ENCODE results near the gene FLVCR1. TPM values are rescaled to one million over a fixed set of nuclear protein-coding genes. Genes with fewer than 3 reads are reported as not detected.
A peak's percentile ranks its signal among the peaks of the same experiment; 100 is the strongest.
"Not testable (repeated sequence)": the region's sequence is repeated elsewhere in the genome, so short reads cannot be mapped to it uniquely, and the experiment has no call there.

Gene FLVCR1
- total RNA-seq, 4 donors from 2014 or later, result 1.9 to 9.1 (median 2.8) TPM

DNA sequence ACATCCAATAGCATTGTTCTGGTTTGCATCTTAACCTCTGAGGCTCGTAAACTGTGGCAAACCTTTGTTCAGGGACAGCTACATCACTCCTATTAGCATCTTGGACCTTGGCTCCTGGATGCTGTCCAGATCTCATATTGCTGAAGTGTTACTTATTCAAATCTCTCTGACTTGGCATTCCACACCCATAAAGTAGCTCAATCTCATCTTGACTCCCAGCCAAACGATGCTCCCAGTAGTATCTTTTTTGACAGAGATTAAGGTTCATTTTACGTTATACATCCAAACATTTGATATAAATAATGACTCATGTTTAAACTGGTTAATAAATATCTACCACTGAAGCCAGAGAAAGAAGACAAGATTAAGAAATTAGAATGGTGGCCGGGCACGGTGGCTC, 4.4 kb upstream of the FLVCR1 start:
- WGBS, 2 donors, result 85 to 90% methylated on average over 5 of the region's 5 CpGs
- no peak overlapping the region for H3K4me3 ChIP-seq (ENCODE audit: low read depth, poor library complexity, severe bottlenecking)
- intact Hi-C loops (cut with DNase I; ENCODE audit: low total_unique reads), result no loop called here
- DNase-seq (ENCODE audit: low spot score in 2 of 2), result no peak
- TF ChIP-seq, protein P1, sequence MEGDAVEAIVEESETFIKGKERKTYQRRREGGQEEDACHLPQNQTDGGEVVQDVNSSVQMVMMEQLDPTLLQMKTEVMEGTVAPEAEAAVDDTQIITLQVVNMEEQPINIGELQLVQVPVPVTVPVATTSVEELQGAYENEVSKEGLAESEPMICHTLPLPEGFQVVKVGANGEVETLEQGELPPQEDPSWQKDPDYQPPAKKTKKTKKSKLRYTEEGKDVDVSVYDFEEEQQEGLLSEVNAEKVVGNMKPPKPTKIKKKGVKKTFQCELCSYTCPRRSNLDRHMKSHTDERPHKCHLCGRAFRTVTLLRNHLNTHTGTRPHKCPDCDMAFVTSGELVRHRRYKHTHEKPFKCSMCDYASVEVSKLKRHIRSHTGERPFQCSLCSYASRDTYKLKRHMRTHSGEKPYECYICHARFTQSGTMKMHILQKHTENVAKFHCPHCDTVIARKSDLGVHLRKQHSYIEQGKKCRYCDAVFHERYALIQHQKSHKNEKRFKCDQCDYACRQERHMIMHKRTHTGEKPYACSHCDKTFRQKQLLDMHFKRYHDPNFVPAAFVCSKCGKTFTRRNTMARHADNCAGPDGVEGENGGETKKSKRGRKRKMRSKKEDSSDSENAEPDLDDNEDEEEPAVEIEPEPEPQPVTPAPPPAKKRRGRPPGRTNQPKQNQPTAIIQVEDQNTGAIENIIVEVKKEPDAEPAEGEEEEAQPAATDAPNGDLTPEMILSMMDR (IDR thresholded peaks at IDR 0.05), result no peak
- TF ChIP-seq POLR2A (IDR thresholded peaks at IDR 0.05), result no peak

DNA sequence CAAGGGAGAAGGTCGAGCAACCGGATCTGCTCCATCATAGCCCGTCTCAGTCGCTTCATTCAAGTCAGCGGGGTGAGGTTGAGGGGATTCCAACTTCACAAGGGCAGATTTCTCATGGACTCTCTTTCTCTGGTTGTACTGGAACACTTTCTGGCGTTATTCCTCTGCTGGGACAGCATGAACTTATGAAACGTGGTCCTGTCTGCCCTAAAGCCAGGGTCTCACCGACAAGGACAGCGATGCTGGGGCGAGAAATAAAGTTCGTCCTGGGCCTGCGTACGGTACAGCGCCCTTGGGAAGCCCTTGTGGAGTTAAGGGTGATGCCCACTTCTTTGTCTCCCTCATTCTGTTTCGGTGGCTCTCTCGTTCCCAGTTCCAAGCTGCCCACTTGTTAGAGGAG, 1.3 kb upstream of the FLVCR1 start:
- no peak for DNase-seq (ENCODE audit: low spot score in 2 of 2)
- no peak overlapping the region for H3K4me3 ChIP-seq (ENCODE audit: low read depth, poor library complexity, severe bottlenecking)
- 92% methylated on average over 16 of the region's 16 CpGs for whole genome bisulfite sequencing, 2 donors
- TF ChIP-seq, protein P1 (IDR thresholded peaks at IDR 0.05), result no peak
- no peak for TF ChIP-seq POLR2A (IDR thresholded peaks at IDR 0.05)
- intact Hi-C loops (cut with DNase I; ENCODE audit: low total_unique reads), result no loop called here

DNA sequence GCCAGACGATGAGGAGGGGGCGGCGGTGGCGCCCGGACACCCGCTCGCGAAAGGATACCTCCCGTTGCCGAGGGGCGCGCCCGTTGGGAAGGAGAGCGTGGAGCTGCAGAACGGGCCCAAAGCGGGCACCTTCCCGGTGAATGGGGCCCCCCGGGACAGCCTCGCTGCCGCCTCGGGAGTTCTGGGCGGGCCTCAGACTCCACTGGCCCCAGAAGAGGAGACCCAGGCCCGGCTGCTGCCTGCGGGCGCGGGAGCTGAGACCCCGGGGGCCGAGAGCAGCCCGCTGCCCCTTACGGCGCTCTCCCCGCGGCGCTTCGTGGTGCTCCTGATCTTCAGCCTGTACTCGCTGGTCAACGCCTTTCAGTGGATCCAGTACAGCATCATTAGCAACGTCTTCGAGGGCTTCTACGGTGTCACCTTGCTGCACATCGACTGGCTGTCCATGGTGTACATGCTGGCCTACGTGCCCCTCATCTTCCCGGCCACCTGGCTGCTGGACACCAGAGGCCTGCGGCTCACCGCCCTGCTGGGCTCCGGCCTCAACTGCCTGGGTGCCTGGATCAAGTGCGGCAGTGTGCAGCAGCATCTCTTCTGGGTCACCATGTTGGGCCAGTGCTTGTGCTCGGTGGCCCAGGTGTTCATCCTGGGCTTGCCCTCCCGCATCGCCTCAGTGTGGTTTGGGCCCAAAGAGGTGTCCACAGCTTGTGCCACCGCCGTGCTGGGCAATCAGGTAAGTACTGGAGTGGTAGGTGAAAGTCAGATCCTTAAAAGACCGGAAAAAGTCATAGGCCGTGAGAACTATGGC, 588 bp downstream of the FLVCR1 start:
- 6 to 15% methylated on average over 26 to 38 of the region's 54 CpGs for WGBS, 2 donors

DNA sequence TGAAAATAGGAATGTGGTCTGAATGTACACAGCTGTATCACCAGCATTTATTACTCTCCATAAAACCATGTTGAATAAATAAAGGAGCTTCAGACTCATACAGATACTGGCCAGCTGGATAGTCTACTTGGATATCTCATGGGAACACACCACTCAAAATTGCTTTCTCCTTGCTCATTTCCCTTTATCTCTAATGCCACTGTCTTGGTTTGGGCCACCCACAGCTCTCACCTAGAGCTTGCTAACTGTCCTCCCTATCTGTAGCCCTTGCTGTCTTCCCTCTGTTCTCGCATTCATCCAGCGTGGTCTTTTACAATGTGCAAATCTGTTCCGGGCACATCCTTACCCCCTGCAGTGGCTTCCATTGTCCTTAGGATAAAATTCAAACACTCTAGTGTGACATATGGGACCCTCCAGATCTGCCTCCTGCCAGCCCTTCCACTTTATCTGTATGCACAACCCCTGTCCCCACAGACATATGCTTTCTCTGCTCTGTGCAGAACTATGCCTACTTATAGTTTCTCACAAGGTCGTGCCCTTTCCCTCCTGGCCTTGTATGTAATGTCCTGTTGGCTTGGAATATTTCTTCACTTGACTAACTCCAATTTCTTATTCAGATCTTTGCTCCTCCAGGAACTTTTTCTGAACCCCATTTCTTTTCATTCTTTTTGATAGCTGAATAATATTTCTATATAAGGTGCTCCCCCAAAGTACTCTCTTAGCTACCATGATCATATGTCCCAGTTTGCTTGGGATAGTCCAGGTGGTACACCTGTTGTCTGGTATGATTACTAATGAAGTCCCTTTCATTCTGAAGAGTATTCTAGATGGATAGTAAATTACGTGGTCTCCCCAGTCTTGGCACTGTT, 2.9 kb downstream of the FLVCR1 start:
- no peak for TF ChIP-seq POLR2A (IDR thresholded peaks at IDR 0.05)
- DNase-seq (ENCODE audit: low spot score in 2 of 2), result no peak
- intact Hi-C loops (cut with DNase I; ENCODE audit: low total_unique reads), result no loop called here
- WGBS, 2 donors, result 75 to 94% methylated on average over 5 of the region's 5 CpGs
- H3K4me3 ChIP-seq (ENCODE audit: low read depth, poor library complexity, severe bottlenecking), result no peak overlapping the region

More for the DNA sequence above, 588 bp downstream of the FLVCR1 start:
- TF ChIP-seq POLR2A (IDR thresholded peaks at IDR 0.05), result no peak
- TF ChIP-seq, protein P1 (IDR thresholded peaks at IDR 0.05), result no peak
- peak overlapping the region; percentile 87 for H3K4me3 ChIP-seq (ENCODE audit: low read depth, poor library complexity, severe bottlenecking)
- intact Hi-C loops (cut with DNase I; ENCODE audit: low total_unique reads), result no loop called here
- no peak for DNase-seq (ENCODE audit: low spot score in 2 of 2)

DNA sequence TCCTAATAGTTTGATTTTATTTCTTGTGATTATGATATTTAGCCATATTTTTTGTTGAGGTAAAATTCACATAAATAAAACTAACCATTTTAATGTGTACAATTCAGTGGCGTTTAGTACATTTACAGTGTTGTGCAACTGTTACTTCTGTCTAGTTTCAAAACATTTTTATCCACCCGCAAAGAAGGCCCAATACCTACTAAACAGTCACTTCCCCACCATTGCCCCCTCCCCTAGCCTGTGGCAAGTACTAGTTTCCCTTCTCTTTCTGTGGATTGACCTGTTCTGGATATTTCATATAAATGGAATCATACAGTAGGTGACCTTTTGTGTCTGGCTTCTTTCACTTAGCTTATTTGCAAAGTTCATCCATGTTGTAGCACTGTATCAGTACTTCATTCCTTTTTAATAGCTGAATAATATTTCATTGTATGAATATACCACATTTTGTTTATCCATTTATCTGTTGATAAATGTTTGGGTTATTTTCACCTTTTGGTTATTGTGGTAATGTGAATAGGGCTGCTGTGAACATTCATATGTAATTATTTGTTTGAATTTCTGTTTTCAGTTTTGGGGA, 4.1 kb downstream of the FLVCR1 start:
- WGBS, 2 donors, result 90 to 92% methylated on average over 2 of the region's 2 CpGs
- no peak for DNase-seq (ENCODE audit: low spot score in 2 of 2)
- intact Hi-C loops (cut with DNase I; ENCODE audit: low total_unique reads), result no loop called here
- no peak for TF ChIP-seq POLR2A (IDR thresholded peaks at IDR 0.05)
- TF ChIP-seq, protein P1 (IDR thresholded peaks at IDR 0.05), result no peak
- no peak overlapping the region for H3K4me3 ChIP-seq (ENCODE audit: low read depth, poor library complexity, severe bottlenecking)

DNA sequence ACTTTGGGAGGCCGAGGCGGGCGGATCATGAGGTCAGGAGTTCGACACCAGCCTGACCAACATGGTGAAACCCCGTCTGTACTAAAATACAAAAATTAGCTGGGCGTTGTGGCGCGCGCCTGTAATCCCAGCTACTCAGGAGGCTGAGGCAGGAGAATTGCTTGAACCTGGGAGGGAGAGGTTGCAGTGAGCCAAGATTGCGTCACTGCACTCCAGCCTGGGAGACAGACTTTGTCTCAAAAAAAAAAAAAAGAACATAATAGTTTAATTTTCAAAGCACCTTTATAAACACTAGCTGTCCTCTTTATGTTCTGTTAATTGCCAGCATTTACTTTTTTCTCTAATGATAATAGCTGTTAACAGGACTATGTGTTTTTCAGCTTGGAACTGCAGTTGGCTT, 5.3 kb downstream of the FLVCR1 start:
- DNase-seq (ENCODE audit: low spot score in 2 of 2); intact Hi-C loops (cut with DNase I; ENCODE audit: low total_unique reads); H3K4me3 ChIP-seq (ENCODE audit: low read depth, poor library complexity, severe bottlenecking): not testable (repeated sequence)
- WGBS, 2 donors, result 86 to 92% methylated on average over 10 of the region's 10 CpGs

Data from lower leg skin (tissue), 4 donors.